ENCODE data around the gene F10.
"Not testable (repeated sequence)": the region's sequence is repeated elsewhere in the genome, so short reads cannot be mapped to it uniquely, and the experiment has no call there.

F10 gene

DNA sequence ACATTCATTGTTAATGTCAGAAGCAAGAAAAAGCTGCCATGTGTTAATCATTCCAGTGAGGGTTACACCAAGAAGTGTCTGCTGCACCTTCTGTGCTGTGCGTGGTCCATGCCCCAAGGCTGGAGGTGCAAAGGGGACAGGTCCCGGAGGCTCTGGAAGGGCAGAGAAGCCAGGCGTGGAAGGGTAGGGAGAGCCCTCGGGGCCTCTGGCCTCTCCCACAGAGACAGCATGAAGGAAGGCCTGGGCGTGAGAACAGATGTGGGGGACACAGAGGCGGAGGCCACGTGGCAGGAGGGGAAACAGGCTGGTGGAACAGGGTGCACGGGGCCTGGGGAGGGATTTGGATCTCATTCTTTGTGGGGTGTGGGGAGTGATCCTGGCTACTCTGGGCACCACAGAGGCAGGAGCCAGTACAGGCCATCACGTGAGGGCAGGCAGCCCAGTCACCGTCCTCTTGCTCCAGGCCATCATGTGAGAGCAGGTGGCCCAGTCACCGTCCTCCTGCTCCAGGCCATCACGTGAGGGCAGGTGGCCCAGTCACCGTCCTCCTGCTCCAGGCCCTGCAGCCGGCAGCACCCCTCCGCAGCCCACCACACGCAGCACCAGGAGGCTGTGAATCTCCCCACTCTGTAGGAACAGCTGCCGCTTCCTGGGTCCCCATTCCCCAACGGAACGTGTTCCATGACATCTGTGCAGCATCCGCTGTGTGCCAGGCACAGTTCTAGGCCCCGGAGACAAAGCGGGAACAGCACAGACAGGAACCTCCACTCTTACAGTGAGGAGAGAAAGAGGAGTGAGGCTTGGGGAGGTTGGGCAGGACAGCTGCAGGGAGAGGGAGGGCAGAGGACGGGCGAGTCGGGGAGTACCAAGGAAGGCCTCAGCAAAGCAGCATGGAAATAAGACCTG lies 27.2 kb upstream of the F10 start:
- DNase-seq (ENCODE audit: low read depth) = no peak
- no peak overlapping the region for H3K4me3 ChIP-seq (ENCODE audit: low read depth, low read length)
- TF ChIP-seq, protein P1, sequence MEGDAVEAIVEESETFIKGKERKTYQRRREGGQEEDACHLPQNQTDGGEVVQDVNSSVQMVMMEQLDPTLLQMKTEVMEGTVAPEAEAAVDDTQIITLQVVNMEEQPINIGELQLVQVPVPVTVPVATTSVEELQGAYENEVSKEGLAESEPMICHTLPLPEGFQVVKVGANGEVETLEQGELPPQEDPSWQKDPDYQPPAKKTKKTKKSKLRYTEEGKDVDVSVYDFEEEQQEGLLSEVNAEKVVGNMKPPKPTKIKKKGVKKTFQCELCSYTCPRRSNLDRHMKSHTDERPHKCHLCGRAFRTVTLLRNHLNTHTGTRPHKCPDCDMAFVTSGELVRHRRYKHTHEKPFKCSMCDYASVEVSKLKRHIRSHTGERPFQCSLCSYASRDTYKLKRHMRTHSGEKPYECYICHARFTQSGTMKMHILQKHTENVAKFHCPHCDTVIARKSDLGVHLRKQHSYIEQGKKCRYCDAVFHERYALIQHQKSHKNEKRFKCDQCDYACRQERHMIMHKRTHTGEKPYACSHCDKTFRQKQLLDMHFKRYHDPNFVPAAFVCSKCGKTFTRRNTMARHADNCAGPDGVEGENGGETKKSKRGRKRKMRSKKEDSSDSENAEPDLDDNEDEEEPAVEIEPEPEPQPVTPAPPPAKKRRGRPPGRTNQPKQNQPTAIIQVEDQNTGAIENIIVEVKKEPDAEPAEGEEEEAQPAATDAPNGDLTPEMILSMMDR (IDR thresholded peaks at IDR 0.05; ENCODE audit: control insufficient read depth, extremely low read depth, insufficient read depth) = no peak

DNA sequence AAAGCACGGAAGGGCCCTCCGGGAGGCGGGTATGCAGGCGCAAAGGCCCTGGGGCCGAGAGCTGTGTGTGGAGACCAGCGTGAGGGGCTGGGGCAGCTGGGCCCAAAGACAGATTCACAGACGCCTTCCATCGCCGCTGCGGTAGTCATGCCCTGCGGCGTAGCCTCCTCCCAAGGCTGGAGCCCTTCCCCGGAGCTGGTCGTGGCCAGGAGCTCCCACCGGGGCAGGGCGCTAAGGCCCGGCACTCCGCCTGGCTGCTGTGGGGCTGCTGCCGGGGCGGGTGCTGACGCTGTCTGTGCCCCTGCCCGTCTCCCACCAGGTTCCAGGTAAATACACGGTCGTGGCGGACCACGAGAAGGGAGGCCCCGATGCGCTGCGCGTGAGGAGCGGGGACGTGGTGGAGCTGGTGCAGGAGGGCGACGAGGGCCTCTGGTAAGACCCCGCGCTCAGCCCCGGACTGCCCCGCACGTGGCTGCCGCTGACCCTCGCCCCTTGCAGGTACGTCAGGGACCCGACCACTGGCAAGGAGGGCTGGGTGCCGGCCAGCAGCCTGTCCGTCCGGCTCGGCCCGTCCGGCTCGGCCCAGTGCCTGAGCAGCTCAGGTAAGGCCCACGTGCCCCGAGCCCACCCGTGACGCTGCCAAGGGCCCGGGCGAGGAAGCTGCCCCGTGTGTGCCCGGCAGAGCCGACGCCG lies 26.4 kb upstream of the F10 start:
- H3K4me3 ChIP-seq (ENCODE audit: low read depth, low read length) = no peak overlapping the region
- no peak for DNase-seq (ENCODE audit: low read depth)
- TF ChIP-seq, protein P1 (IDR thresholded peaks at IDR 0.05; ENCODE audit: control insufficient read depth, extremely low read depth, insufficient read depth) = no peak

DNA sequence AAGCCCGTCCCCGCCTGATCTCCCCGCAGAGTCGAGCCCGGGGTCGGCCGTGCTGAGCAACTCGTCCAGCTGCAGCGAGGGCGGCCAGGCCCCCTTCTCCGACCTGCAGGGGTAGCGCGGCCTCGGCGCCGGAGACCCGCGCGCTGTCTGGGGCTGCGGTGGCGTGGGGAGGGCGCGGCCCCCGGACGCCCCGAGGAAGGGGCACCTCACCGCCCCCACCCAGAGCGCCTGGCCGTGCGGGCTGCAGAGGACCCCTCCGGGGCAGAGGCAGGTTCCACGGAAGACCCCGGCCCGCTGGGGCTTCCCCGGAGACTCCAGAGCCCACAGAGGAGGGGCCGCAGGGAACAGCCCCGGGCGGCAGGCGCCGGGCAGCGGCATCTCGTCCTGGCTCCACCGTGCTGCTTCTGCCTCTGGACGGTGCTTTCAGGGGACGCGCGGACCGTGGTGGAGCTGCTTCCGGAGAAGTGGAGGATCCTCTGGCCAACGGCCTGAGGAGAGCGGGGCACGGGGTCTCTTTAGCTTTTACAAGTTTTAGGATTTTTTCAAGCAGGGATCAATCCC lies 25.8 kb upstream of the F10 start:
- no peak overlapping the region for H3K4me3 ChIP-seq (ENCODE audit: low read depth, low read length)
- DNase-seq (ENCODE audit: low read depth) = no peak
- TF ChIP-seq, protein P1 (IDR thresholded peaks at IDR 0.05; ENCODE audit: control insufficient read depth, extremely low read depth, insufficient read depth) = no peak

DNA sequence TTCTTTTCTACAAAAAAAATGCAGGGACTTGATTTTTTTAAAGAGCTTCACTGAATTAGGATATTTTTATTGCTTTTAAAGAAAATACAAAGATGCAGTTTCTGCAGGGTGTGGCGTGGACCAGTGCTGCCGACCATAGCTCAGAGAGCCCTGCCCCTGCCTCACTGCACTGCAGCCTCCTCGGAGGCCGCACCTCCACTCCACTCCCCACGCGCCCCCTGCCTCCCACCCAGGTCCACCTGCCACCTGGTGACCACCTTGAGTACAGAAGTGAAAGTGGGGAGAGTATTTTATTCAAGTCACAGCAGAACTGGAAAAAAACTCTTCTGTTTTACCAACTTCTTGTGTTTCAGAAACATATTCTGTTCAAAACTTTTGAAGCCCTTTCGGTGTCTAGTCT lies 24.9 kb upstream of the F10 start:
- TF ChIP-seq, protein P1 (IDR thresholded peaks at IDR 0.05; ENCODE audit: control insufficient read depth, extremely low read depth, insufficient read depth) = no peak
- DNase-seq (ENCODE audit: low read depth) = no peak
- no peak overlapping the region for H3K4me3 ChIP-seq (ENCODE audit: low read depth, low read length)

DNA sequence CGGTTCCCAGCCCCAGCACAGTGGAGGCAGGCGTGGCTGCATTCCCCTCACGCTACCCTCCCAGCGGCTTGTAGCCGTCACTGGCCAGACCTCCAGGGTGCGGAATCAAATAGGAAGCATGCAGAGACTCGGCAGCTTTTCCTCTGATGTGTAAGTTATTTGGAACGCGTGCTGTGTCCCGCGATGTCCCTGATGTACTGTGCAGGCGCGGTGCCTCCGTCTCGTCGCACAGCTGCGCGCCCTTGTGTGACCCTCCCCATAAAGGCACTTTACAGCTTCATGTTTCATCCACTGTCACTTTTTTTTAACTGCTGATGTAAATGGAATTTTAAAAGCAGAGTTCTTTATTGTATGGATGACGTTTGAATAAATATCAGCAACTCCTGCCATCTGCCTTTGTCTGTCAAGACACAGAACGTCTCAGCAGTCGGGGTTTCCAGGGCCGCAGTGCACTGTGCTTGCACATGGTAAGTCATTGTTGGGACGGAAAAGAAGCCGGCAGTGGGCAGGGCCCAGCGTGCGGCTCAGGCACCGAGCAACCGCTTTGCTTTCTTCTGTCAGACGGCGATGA lies 24.4 kb upstream of the F10 start:
- no peak for DNase-seq (ENCODE audit: low read depth)
- no peak overlapping the region for H3K4me3 ChIP-seq (ENCODE audit: low read depth, low read length)
- TF ChIP-seq, protein P1 (IDR thresholded peaks at IDR 0.05; ENCODE audit: control insufficient read depth, extremely low read depth, insufficient read depth) = no peak

DNA sequence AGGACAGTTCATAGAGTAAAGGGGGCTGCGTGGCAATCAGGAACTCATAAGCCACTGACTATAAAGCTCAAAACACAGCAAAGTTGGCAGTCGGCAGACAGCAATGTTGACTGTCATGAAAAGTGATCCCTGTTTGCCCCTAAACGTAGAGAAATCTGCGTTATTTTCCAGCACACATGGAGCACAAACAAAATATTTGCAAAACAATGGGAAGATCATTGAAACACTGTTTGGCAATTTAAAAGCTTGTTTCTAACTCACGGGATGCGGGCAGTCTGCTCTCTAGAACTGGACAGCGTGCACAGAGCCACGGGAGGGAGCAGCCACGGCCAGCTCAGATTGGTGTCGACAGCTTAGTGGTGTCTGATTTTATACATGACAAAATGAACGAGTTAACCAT lies 23.5 kb upstream of the F10 start:
- H3K4me3 ChIP-seq (ENCODE audit: low read depth, low read length) = no peak overlapping the region
- no peak for DNase-seq (ENCODE audit: low read depth)
- TF ChIP-seq, protein P1 (IDR thresholded peaks at IDR 0.05; ENCODE audit: control insufficient read depth, extremely low read depth, insufficient read depth) = no peak

DNA sequence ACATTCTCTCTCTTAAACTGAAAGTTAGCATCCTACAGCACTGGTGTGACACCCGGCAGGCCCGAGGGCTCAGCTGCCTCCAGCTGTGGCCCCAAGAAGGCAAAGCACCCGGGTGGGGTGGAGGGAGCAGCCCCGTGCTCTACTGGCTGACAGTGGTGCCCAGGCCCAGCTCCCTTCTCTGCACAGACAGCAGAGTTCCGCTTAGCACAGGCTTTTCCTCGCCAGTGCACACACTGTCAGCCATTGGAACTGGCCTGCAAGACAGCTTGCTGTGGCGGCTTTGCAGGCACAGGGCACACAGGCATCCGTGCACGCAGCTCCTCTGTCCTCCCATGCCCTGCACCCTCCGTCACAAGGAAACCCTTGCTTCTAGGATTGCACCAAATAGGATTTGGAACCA lies 20.3 kb upstream of the F10 start:
- not testable (repeated sequence) for DNase-seq (ENCODE audit: low read depth); H3K4me3 ChIP-seq (ENCODE audit: low read depth, low read length)

Measured in LNCaP clone FGC (cell line).